NT2/D1 (cell line): ENCODE data around the gene MYL1.

Experiments
- DNase-seq: peaks from one replicate; pipeline ENCODE4 v3.0.0-alpha.2; 2011; ENCODE audit warnings: low read depth, low spot score
- H3K27me3 ChIP-seq: 2 replicates; pipeline ENCODE4 v1.6.0; 2011; ENCODE audit warnings: mild to moderate bottlenecking; ENCODE audit not compliant: insufficient read length, insufficient read depth
- H3K36me3 ChIP-seq: 2 replicates; pipeline ENCODE4 v1.6.1; 2011; ENCODE audit warnings: mild to moderate bottlenecking, low read length, mixed read lengths; ENCODE audit not compliant: insufficient read depth, insufficient read length
- H3K4me1 ChIP-seq: 2 replicates; pipeline ENCODE4 v1.5.1; 2011; ENCODE audit not compliant: insufficient read depth, insufficient read length
- H3K4me3 ChIP-seq: 2 replicates; pipeline ENCODE4 v1.5.1; 2011; ENCODE audit warnings: low read depth; ENCODE audit not compliant: insufficient read length
- H3K9ac ChIP-seq: 2 replicates; pipeline ENCODE4 v1.6.0; 2011; ENCODE audit warnings: low read depth; ENCODE audit not compliant: insufficient read length
- H3K9me3 ChIP-seq: 2 replicates; pipeline ENCODE4 v1.5.1; 2011; ENCODE audit warnings: mild to moderate bottlenecking, low read length; ENCODE audit not compliant: insufficient read depth
- SUZ12 ChIP-seq: IDR thresholded peaks from 2 replicates; pipeline ENCODE4 v1.6.1; 2011; ENCODE audit not compliant: insufficient read length, insufficient read depth; ENCODE audit errors: extremely low read depth
- YY1 ChIP-seq: IDR thresholded peaks from 2 replicates; pipeline ENCODE4 v1.6.1; 2011; ENCODE audit not compliant: insufficient read length, insufficient read depth
- ZNF274 ChIP-seq: IDR thresholded peaks from 2 replicates; pipeline ENCODE4 v1.6.1; 2011; ENCODE audit warnings: mild to moderate bottlenecking, low read depth, low read length

MYL1 gene

GRCh38 chr2:210315015-210315788 is at the start of gene MYL1:
Gene MYL1 (minus strand): TSS chr2:210315174. CDS start chr2:210315042, 132 bp downstream.
- H3K9me3 ChIP-seq: no peaks in the 10 kb centered on the region
- H3K27me3 ChIP-seq: no peaks in the 10 kb centered on the region
- DNase-seq: no peak
- no peaks in the 10 kb centered on the region for H3K4me1 ChIP-seq
- H3K4me3 ChIP-seq: no peak within 1 kb of the TSS
- no peaks in the 10 kb centered on the region for H3K36me3 ChIP-seq
- H3K9ac ChIP-seq: no peak within 1 kb of the TSS
- no peak for TF ChIP-seq ZNF274
- TF ChIP-seq YY1: no peak
- TF ChIP-seq SUZ12: no peak

GRCh38 chr2:210363876-210364275 is 48.9 kb upstream of the MYL1 start:
- 0 out of 2 replicates have a peak, but pooled peaks cover 3% of the 10 kb centered on the region for H3K9me3 ChIP-seq
- H3K4me3 ChIP-seq: no peak overlapping the region
- DNase-seq: no peak
- H3K27me3 ChIP-seq: no peaks in the 10 kb centered on the region
- no peak overlapping the region for H3K9ac ChIP-seq
- no peaks in the 10 kb centered on the region for H3K4me1 ChIP-seq
- no peaks in the 10 kb centered on the region for H3K36me3 ChIP-seq
- TF ChIP-seq ZNF274 (no peak), YY1 (no peak), SUZ12 (no peak)

- no peaks in the 10 kb centered on the region for H3K27me3 ChIP-seq
- H3K9ac ChIP-seq: no peak overlapping the region
- no peaks in the 10 kb centered on the region for H3K4me1 ChIP-seq
- 0 out of 2 replicates have a peak, but pooled peaks cover 3% of the 10 kb centered on the region for H3K9me3 ChIP-seq
- TF ChIP-seq SUZ12 (no peak), YY1 (no peak), ZNF274 (no peak)
- no peak overlapping the region for H3K4me3 ChIP-seq
- no peaks in the 10 kb centered on the region for H3K36me3 ChIP-seq
- no peak for DNase-seq
Observed at GRCh38 chr2:210363261-210363660, 48.3 kb upstream of the MYL1 start.

GRCh38 chr2:210360412-210360811 is 45.4 kb upstream of the MYL1 start:
- Histone ChIP-seq H3K4me3 (no peak overlapping the region), H3K9ac (no peak overlapping the region), H3K27me3 (no peaks in the 10 kb centered on the region), H3K36me3 (no peaks in the 10 kb centered on the region), H3K4me1 (no peaks in the 10 kb centered on the region), H3K9me3 (0 out of 2 replicates have a peak, but pooled peaks cover 3% of the 10 kb centered on the region)
- TF ChIP-seq ZNF274 (no peak), YY1 (no peak), SUZ12 (no peak)
- no peak for DNase-seq

GRCh38 chr2:210356944-210357343 is 42.0 kb upstream of the MYL1 start:
- H3K36me3 ChIP-seq: no peaks in the 10 kb centered on the region
- H3K9me3 ChIP-seq: no peaks in the 10 kb centered on the region
- TF ChIP-seq YY1 (no peak), ZNF274 (no peak), SUZ12 (no peak)
- no peak overlapping the region for H3K9ac ChIP-seq
- DNase-seq: no peak
- H3K27me3 ChIP-seq: no peaks in the 10 kb centered on the region
- H3K4me3 ChIP-seq: no peak overlapping the region
- no peaks in the 10 kb centered on the region for H3K4me1 ChIP-seq

GRCh38 chr2:210337159-210337558 is 22.2 kb upstream of the MYL1 start:
- H3K9me3 ChIP-seq: no peaks in the 10 kb centered on the region
- H3K4me3 ChIP-seq: no peak overlapping the region
- no peak for TF ChIP-seq YY1
- TF ChIP-seq ZNF274: no peak
- no peak for TF ChIP-seq SUZ12
- no peaks in the 10 kb centered on the region for H3K27me3 ChIP-seq
- no peak overlapping the region for H3K9ac ChIP-seq
- no peaks in the 10 kb centered on the region for H3K4me1 ChIP-seq
- no peaks in the 10 kb centered on the region for H3K36me3 ChIP-seq
- no peak for DNase-seq

GRCh38 chr2:210324906-210325305 is 9.9 kb upstream of the MYL1 start:
- TF ChIP-seq YY1 (no peak), ZNF274 (no peak), SUZ12 (no peak)
- no peaks in the 10 kb centered on the region for H3K27me3 ChIP-seq
- no peaks in the 10 kb centered on the region for H3K4me1 ChIP-seq
- H3K36me3 ChIP-seq: no peaks in the 10 kb centered on the region
- no peak overlapping the region for H3K9ac ChIP-seq
- no peak overlapping the region for H3K4me3 ChIP-seq
- DNase-seq: no peak
- H3K9me3 ChIP-seq: no peaks in the 10 kb centered on the region
